Colonic mucosa (tissue), 4 donors: ENCODE data around the gene THBS2. TPM values are rescaled to one million over a fixed set of nuclear protein-coding genes. Genes with fewer than 3 reads are reported as not detected.

Source experiments
- DNase-seq: peaks from one replicate; pipeline ENCODE4 v3.0.0-alpha.2; 2020
- H3K27ac ChIP-seq: fragments of 200-600 bp; one replicate; pipeline ENCODE4 v1.8.0; 2021
- H3K27me3 ChIP-seq: fragments of 200-600 bp; one replicate; pipeline ENCODE4 v1.8.0; 2021
- H3K36me3 ChIP-seq: fragments of 200-600 bp; one replicate; pipeline ENCODE4 v1.8.0; 2021
- H3K4me1 ChIP-seq: fragments of 200-600 bp; one replicate; pipeline ENCODE4 v1.8.0; 2021; ENCODE audit warnings: mild to moderate bottlenecking
- H3K4me3 ChIP-seq: fragments of 200-600 bp; one replicate; pipeline ENCODE4 v1.8.0; 2021
- H3K9ac ChIP-seq, 2 donors: one replicate each; pipeline ENCODE4 v1.7.0; 2013; ENCODE audit warnings: control low read depth in 2 of 2, low read depth in 2 of 2, low read length in 2 of 2
- H3K9me3 ChIP-seq: fragments of 200-600 bp; one replicate; pipeline ENCODE4 v1.8.0; 2021
- intact Hi-C: fragments of 100-400 bp; cut with DNase I; formaldehyde crosslinking; loops from one replicate; pipeline ENCODE4 v1.14.1; 2022
- total RNA-seq, 2 donors: library from RNA; stranded (reverse); fragmentation: NEBNext Ultra II Directional in 1 of 2; extraction: Animal tissue kit (Norgen Biotek cat#: 25700) in 1 of 2; gene quantifications; one replicate each; pipeline ENCODE4 v1.2.1, GENCODE V29; 2021
- TF ChIP-seq, protein P1 (sequence below): fragments of 200-600 bp; IDR thresholded peaks from one replicate; pipeline ENCODE4 v1.8.0; 2022; ENCODE audit warnings: antibody characterized with exemption, mild to moderate bottlenecking
- donor health status: healthy.
- donor health status: DM: no; HTN: no; CAD: no.
- donor health status: DM: no; HTN: no; CAD: no.

Gene THBS2
- total RNA-seq, 2 donors from 2014 or later: 1.9 to 5.3 TPM

DNA sequence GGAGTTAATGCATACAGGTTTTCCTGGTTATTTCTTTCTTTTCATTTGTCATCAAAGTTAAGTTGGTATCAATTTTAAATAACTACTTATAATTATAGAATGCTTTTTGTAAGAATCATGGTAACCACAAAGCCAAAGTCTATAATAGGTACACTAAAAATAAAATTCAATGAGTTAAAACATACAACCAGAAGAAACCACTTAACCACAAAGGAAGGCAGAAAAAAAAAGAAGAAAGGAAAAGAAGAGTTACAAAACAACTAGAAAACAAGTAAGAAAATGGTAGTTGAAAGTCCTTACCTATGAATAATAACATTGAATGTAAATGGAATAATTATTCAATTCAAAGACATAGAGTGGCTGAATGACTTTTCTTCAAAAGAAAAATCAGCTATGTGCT lies 45.6 kb downstream of the THBS2 start:
- intact Hi-C loops: no loop called here
- no peak overlapping the region for H3K9ac ChIP-seq
- no peaks in the 10 kb centered on the region for H3K36me3 ChIP-seq
- no peak for DNase-seq
- TF ChIP-seq, protein P1, sequence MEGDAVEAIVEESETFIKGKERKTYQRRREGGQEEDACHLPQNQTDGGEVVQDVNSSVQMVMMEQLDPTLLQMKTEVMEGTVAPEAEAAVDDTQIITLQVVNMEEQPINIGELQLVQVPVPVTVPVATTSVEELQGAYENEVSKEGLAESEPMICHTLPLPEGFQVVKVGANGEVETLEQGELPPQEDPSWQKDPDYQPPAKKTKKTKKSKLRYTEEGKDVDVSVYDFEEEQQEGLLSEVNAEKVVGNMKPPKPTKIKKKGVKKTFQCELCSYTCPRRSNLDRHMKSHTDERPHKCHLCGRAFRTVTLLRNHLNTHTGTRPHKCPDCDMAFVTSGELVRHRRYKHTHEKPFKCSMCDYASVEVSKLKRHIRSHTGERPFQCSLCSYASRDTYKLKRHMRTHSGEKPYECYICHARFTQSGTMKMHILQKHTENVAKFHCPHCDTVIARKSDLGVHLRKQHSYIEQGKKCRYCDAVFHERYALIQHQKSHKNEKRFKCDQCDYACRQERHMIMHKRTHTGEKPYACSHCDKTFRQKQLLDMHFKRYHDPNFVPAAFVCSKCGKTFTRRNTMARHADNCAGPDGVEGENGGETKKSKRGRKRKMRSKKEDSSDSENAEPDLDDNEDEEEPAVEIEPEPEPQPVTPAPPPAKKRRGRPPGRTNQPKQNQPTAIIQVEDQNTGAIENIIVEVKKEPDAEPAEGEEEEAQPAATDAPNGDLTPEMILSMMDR: no peak
- H3K27me3 ChIP-seq: no peaks in the 10 kb centered on the region
- H3K4me1 ChIP-seq: no peaks in the 10 kb centered on the region
- no peak overlapping the region for H3K4me3 ChIP-seq
- no peak overlapping the region for H3K27ac ChIP-seq
- no peaks in the 10 kb centered on the region for H3K9me3 ChIP-seq

DNA sequence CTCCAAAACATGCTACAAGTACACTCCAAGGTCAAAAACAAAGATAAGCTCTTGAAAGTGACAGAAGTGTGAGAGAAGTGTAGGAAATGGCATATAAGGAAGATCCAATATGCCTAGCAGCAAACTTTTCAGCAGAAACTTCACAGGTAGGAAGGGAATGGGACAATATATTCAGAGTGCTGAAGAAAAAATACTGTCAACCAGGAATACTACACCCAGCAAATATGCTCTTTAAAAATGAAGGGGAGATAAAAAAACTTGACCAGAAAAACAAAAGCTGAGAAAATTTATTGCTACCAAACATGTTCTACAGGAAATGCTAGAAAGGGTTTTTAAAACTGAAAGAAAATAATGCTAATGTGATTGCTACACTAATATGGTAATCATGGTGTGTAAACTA lies 46.2 kb downstream of the THBS2 start:
- no peak for DNase-seq
- Histone ChIP-seq H3K36me3 (no peaks in the 10 kb centered on the region), H3K27me3 (no peaks in the 10 kb centered on the region), H3K4me3 (no peak overlapping the region), H3K9me3 (no peaks in the 10 kb centered on the region), H3K9ac (no peak overlapping the region), H3K4me1 (no peaks in the 10 kb centered on the region), H3K27ac (no peak overlapping the region)
- TF ChIP-seq, protein P1: no peak
- intact Hi-C loops: no loop called here

DNA sequence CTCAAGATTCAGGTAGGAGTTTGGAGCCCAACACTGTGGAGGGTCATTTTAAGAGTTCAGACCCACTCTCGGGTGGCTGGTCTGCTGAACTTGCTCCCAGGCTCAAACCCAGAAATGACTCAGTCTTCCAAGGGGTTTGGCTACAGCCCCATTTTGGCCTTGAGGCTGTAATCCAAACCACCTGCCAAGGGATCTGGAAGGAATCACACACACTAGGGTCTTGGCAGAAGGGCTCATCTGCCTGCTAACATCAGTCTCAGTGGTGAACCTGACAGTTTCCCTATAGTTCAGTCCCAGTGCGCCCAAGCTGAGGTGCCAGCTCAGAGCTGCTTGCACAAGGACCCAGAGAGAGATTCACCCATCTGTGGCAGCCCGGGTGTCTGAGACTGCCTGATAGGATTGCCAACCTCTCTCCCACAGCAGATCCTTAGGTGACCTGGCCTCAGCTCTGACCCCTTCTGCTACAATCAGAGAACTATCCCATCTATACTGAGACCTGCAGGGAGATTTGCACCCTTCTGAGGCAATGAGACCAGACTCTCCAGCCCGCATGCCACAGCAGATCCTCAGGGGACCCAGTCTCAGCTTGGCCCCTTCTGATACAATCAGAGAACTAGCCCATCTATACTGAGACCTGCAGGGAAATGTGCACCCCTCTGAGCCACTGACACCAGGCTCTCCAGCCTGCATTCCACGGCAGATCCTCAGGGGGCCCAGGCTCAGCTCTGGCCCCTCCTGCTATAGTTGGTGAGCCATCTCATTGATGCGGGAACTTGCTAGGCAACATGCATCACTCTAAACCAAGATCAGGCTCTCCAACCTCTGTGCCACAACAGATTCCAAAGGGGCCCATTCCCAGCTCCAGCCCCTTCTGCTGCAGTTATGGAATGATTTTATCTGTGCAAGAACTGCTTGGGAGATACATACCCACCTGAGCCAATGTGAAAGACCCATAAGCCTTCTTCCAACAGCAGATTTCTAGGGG lies 48.2 kb downstream of the THBS2 start:
- no peak for DNase-seq
- Histone ChIP-seq H3K9me3 (no peaks in the 10 kb centered on the region), H3K27me3 (no peaks in the 10 kb centered on the region), H3K9ac (no peak overlapping the region), H3K27ac (no peak overlapping the region), H3K36me3 (no peaks in the 10 kb centered on the region), H3K4me3 (no peak overlapping the region), H3K4me1 (no peaks in the 10 kb centered on the region)
- intact Hi-C loops: no loop called here
- TF ChIP-seq, protein P1: no peak

DNA sequence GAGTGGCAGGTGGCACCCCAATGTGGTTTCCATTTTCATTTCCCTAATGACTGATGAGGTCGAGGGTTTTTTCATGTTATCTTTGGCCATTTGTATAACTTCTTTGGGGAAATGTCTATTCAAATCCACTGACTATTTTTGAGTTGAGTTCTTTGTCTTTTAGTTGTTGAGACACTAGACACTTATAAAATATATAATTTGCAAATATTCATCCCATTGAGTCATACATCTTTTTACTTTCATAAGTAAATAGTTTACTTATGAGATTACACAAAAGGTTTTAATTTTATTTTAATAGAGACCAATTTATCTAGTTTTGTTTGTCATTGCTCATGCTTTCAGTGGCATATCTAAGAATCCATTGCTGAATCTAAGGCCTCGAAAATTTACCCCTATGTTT lies 49.5 kb downstream of the THBS2 start:
- DNase-seq: no peak
- Histone ChIP-seq H3K36me3 (no peaks in the 10 kb centered on the region), H3K4me3 (no peak overlapping the region), H3K9me3 (no peaks in the 10 kb centered on the region), H3K27ac (no peak overlapping the region), H3K27me3 (no peaks in the 10 kb centered on the region), H3K9ac (no peak overlapping the region), H3K4me1 (no peaks in the 10 kb centered on the region)
- TF ChIP-seq, protein P1: no peak
- intact Hi-C loops: no loop called here

DNA sequence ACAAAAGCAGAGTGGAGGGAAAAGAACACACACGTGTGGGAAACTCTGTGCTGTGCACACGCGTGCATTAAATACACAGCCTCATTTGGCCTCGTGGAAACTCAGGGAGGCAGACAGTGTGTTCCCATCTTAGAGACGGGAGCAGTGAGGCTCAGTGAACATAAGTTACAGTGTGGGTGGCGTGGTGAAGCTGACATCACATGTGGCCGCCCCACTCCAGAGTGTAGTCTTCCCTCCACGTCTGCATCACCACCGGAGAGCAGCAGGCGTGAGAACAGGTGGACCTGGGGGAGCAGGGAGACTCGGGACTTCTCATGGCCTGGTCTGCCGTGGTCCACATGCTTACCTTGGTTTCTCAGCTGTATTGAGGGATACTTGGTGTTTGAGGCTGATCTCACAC lies 51.7 kb downstream of the THBS2 start:
- no peak overlapping the region for H3K4me3 ChIP-seq
- no peaks in the 10 kb centered on the region for H3K9me3 ChIP-seq
- H3K27ac ChIP-seq: no peak overlapping the region
- no peaks in the 10 kb centered on the region for H3K4me1 ChIP-seq
- TF ChIP-seq, protein P1: no peak
- no peaks in the 10 kb centered on the region for H3K27me3 ChIP-seq
- intact Hi-C loops: no loop called here
- H3K36me3 ChIP-seq: no peaks in the 10 kb centered on the region
- no peak for DNase-seq
- H3K9ac ChIP-seq: no peak overlapping the region
